Esophagus (tissue), 2 donors: ENCODE measurements around the gene ATXN7. TPM values are rescaled to one million over a fixed set of nuclear protein-coding genes. Genes with fewer than 3 reads are reported as not detected.

Experiments used
- H3K27ac ChIP-seq, 2 donors: one replicate each; pipeline ENCODE4 v1.5.1; 2013; ENCODE audit warnings: low read depth in 2 of 2, mild to moderate bottlenecking in 2 of 2, inconsistent platforms in 1 of 2, low read length in 1 of 2, moderate library complexity in 1 of 2
- H3K27me3 ChIP-seq, 2 donors: one replicate each; pipeline ENCODE4 v1.6.1; 2013; ENCODE audit warnings: low read length in 2 of 2, control low read depth in 1 of 2, mild to moderate bottlenecking in 1 of 2; ENCODE audit not compliant: insufficient read depth in 2 of 2, control insufficient read depth in 1 of 2
- H3K36me3 ChIP-seq, 2 donors: one replicate each; pipeline ENCODE4 v1.6.1; 2013; ENCODE audit warnings: low read length in 1 of 2; ENCODE audit not compliant: control insufficient read depth in 2 of 2, insufficient read depth in 2 of 2
- H3K4me1 ChIP-seq, 2 donors: one replicate each; pipeline ENCODE4 v1.6.1; 2013; ENCODE audit warnings: low read length in 1 of 2; ENCODE audit not compliant: control insufficient read depth in 2 of 2, insufficient read depth in 2 of 2
- H3K4me3 ChIP-seq, 2 donors: one replicate each; pipeline ENCODE4 v1.5.1; 2013; ENCODE audit warnings: low read length in 2 of 2, mild to moderate bottlenecking in 2 of 2, low read depth in 1 of 2, moderate library complexity in 1 of 2
- H3K9me3 ChIP-seq, 2 donors: one replicate each; pipeline ENCODE4 v1.6.1; 2013; ENCODE audit warnings: mild to moderate bottlenecking in 2 of 2, low read depth in 1 of 2, low read length in 1 of 2, moderate library complexity in 1 of 2; ENCODE audit not compliant: control insufficient read depth in 2 of 2, insufficient read depth in 1 of 2
- WGBS, 2 donors: extraction: QIAGEN DNeasy Blood & Tissue Kit; methylation state at CpG; one replicate each; pipeline ENCODE4 v1.1.7; 2013; 5-methylcytosine and 5-hydroxymethylcytosine counted together
- polyA plus RNA-seq, 2 donors: library from polyadenylated mRNA; stranded (reverse); fragments of 200-250 nt; gene quantifications; one replicate each; pipeline ENCODE4 v1.2.3, GENCODE V29; 2013
- donor health status: healthy with polysubstance abuse.
- donor health status: Bipolar disorder and iron deficiency.

The ATXN7 gene
- polyA plus RNA-seq, 2 donors = 2.6 to 5.9 TPM

DNA sequence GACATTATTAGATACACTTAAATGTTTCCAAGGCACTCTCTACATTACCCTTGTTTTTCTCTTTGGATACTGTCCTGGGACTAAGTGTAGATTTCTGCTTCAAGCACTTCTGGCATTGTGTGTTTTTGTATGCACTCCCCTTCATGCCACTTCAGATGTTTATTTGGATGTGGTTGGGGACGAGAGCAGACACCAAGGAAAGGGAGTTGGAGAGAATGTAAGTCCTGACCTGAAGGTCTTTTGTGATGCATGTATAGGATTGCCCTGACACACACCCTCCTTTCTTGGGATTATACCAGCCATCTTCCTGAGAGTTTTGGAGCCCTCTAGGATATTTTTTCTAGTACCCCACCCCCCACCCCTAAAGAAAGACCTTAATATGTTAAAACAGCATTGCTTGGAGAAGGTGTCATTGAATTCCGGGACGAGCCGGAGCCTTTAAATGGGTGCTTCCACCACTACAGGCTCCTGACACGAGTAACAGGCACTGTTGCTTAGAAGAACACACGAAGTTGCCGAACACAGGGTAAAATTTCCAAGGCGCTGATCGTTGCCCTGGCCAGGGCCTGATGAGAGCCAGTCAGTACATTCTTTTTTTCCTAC is 136.9 kb downstream of the ATXN7 start:
- Histone ChIP-seq H3K9me3 (no peaks in the 10 kb centered on the region), H3K36me3 (peaks cover 9 to 10% of the 10 kb centered on the region in 2 donors), H3K4me1 (no peaks in the 10 kb centered on the region), H3K27me3 (no peaks in the 10 kb centered on the region), H3K27ac (no peak overlapping the region), H3K4me3 (no peak overlapping the region)
- WGBS, 2 donors = 84 to 88% methylated on average over 9 of the region's 9 CpGs

DNA sequence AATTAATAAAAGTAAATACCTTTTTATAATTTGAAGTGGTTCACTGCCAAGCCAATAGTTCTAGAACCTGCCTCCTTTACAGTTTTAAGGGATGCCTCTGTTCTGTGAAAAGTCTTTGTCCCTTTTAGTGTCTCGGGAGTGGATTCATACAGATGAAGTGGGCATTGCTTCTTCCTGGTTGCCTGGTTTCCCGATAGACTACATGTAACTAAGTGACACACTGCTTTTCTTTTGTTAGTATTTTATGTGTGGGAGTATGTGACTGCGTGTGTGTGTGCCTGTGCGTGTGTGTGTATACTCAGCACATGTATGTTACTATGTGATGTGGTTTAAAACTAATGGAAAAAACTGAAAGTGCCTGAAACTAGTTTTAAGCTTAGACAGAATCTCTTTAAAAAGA is 138.6 kb downstream of the ATXN7 start:
- Histone ChIP-seq H3K4me1 (no peaks in the 10 kb centered on the region), H3K4me3 (no peak overlapping the region), H3K36me3 (peaks cover 7 to 11% of the 10 kb centered on the region in 2 donors), H3K9me3 (no peaks in the 10 kb centered on the region), H3K27me3 (no peaks in the 10 kb centered on the region), H3K27ac (no peak overlapping the region)
- WGBS, 2 donors = 83 to 92% methylated on average over 4 of the region's 4 CpGs

DNA sequence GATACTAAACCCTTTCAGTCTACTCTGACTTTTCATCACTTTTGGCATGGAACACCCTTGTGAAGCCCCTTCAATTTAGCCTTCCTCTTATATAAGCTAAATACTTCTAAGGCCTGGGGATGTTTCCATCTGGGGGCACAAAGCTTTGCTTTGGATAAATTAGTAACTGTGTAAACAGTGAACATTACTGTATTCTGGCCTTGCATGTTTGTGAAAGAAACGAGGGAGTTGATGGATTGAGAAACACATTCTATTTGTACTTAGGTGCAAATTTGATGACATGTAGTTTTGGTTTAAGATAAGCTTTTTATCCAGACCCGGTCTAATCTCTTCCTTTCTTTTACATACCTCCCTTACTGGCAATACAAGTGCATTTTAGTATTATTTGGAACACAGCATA is 139.9 kb downstream of the ATXN7 start:
- 60 to 69% methylated on average over 2 of the region's 2 CpGs for WGBS, 2 donors
- peaks cover 7 to 14% of the 10 kb centered on the region in 2 donors for H3K36me3 ChIP-seq
- no peak overlapping the region for H3K27ac ChIP-seq
- H3K9me3 ChIP-seq = no peaks in the 10 kb centered on the region
- H3K4me1 ChIP-seq = no peaks in the 10 kb centered on the region
- no peak overlapping the region for H3K4me3 ChIP-seq
- no peaks in the 10 kb centered on the region for H3K27me3 ChIP-seq

DNA sequence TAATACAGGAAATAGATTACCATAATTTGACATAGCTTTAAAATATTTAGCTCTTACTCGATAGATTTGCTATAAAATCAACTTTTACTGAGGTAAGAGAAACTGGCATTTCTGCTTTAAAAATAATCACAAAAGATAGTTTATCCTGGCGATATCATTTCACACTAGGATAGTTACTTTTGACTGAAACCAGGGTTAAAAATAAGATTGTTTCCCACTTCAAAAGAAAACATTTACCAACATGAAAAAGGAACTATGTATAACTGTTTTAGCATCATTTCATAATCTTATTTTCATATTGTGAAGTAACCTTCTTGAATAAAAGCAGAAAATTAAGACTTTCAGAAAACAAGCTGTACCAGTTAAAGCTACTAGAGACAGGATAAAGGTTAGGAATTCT is 144.3 kb downstream of the ATXN7 start:
- 73 to 84% methylated on average over 2 of the region's 2 CpGs for WGBS, 2 donors
- H3K9me3 ChIP-seq = no peaks in the 10 kb centered on the region
- H3K36me3 ChIP-seq = peaks cover 11 to 26% of the 10 kb centered on the region in 2 donors

DNA sequence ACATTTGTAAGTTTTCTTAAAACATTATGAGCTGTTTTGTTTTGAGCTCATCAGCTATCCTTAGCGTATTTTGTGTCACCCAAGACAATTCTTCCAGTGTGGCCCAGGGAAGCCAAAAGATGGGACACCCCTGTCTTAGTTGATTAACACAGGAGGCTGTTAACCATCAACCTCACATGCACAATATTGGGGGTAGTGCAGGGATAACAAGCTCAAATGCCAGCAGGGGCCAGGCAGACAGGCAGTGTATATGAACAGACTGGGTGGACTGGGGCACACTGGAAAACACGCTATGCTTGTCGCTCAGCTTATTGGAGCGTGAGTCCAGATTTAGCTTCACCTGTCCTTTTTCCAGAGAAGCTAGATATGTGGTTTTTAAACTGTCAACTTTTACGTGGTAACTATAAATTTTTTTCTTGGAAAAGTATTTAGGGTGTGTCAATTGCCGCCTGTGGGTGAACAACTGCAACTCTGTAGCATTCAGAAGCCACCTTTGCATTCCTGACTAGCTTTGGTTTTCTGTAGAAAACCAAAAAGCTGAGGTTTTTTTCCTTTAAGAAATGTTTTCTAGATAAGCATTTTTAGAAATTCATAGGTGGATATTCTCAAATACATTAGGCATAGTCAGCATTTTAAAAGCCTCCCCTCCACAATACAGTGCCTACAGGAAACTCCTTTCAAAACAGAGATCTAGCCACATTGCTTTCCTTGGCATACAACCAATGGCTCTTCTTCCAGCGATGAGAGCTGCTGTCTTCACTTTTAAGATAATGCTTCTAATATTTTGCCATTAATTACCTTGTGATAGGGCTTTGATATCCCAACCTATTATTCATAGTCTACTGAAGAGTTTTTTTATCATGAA is 145.1 kb downstream of the ATXN7 start:
- H3K4me3 ChIP-seq = no peak overlapping the region
- H3K9me3 ChIP-seq = no peaks in the 10 kb centered on the region
- 73 to 77% methylated on average over 7 of the region's 7 CpGs for WGBS, 2 donors
- peaks cover 11 to 26% of the 10 kb centered on the region in 2 donors for H3K36me3 ChIP-seq
- no peaks in the 10 kb centered on the region for H3K27me3 ChIP-seq
- H3K27ac ChIP-seq = peak overlapping the region in 1 of 2 donors; percentile 10
- no peaks in the 10 kb centered on the region for H3K4me1 ChIP-seq

More for the DNA sequence above, 144.3 kb downstream of the ATXN7 start:
- Histone ChIP-seq H3K27ac (peak overlapping the region in 1 of 2 donors; percentile 10), H3K4me1 (no peaks in the 10 kb centered on the region), H3K27me3 (no peaks in the 10 kb centered on the region), H3K4me3 (no peak overlapping the region)

DNA sequence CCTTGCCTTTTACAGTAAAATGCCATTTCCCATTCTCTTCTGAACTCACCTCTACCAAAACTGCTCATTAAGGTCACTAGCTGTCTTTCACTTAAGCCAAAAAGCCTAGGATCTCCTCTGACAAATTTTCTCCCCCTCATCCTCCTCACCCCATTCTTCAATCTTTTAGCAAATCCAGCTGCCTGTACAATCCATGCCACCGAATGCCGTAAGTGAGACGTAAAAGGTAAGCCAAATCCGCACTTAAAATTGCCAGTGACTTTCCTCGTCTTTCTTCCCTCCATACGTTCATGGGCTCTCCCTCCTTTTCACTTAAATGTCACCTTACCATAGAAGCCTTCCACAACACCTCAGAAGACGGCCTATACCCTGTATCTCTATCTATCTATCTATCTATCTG is 145.9 kb downstream of the ATXN7 start:
- H3K9me3 ChIP-seq = no peaks in the 10 kb centered on the region
- H3K36me3 ChIP-seq = peaks cover 11 to 29% of the 10 kb centered on the region in 2 donors
- WGBS, 2 donors = 87 to 88% methylated on average over 7 of the region's 7 CpGs
- no peak overlapping the region for H3K27ac ChIP-seq
- H3K4me3 ChIP-seq = no peak overlapping the region
- H3K27me3 ChIP-seq = no peaks in the 10 kb centered on the region
- H3K4me1 ChIP-seq = no peaks in the 10 kb centered on the region

DNA sequence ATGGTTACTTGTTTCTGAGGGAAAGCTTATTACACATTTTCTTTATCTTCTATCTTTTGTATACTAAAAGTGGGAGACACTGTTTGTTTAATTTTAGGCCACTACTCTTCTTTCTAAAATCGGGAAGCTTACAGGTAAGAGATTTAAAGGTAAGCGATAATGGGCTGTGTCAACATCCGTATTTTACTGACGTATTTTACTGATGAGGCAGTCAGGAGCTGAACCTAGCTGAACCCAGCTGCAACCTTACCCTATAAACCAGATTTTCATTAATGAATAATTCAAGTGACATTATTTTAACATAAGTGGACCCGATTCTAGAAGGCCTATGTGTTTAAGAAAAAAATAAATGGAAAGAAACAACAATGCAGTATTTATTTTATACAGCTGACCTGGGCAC is 146.5 kb downstream of the ATXN7 start:
- Histone ChIP-seq H3K36me3 (peaks cover 12 to 33% of the 10 kb centered on the region in 2 donors), H3K27ac (no peak overlapping the region), H3K9me3 (no peaks in the 10 kb centered on the region), H3K4me3 (no peak overlapping the region), H3K4me1 (no peaks in the 10 kb centered on the region), H3K27me3 (no peaks in the 10 kb centered on the region)
- 80 to 87% methylated on average over 5 of the region's 5 CpGs for WGBS, 2 donors

DNA sequence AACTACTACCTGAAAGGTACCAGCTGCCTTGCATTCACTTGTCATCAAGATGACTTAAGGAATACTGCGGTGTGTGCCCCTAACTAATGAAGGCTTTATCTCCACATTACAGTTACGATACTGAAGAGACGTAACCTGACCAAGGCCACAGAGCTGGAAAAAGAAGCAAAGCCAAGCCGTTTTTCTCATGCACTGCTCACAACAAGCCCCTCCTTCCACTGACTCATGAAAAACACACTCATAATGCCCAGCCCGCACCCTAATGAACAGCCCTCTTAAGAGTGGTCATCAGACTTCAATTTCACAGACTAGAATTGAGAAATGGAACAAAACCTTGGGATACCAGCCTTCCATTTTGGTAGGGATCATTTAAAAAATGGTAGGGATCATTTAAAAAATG is 148.0 kb downstream of the ATXN7 start:
- no peak overlapping the region for H3K4me3 ChIP-seq
- no peaks in the 10 kb centered on the region for H3K4me1 ChIP-seq
- H3K27me3 ChIP-seq = no peaks in the 10 kb centered on the region
- H3K27ac ChIP-seq = no peak overlapping the region
- H3K9me3 ChIP-seq = no peaks in the 10 kb centered on the region
- H3K36me3 ChIP-seq = peaks cover 10 to 24% of the 10 kb centered on the region in 2 donors
- WGBS, 2 donors = 68 to 83% methylated on average over 5 of the region's 5 CpGs

DNA sequence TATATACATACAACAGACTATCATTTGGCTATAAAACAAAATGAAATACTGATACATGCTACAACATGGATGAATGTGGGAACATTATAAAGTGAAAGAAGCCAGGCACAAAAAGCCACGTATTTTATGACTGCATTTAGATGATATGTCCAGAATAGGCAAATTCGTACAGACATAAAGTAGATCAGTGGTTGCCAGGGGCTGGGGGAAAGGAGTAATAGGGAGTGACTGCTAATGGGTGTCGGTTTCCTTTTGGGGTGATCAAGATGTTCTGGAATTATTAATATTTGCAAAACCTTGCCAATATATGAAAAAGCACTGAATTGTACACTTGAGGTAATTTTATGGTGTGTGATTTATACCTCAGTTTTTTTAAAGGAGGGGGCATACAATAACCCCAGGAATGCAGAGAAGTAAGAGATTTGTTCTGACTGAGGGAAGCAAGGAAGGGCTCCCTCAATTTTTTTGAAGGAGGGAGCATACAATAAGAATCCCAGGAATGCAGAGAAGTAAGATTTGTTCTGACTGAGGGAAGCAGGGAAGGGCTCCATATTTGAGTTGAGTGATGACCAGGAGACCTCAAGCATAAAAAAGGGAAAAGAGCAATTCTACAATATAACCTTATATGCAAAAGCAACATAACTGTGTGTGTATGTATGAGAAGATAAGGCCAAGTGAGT is 153.4 kb downstream of the ATXN7 start:
- no peak overlapping the region for H3K27ac ChIP-seq
- H3K4me3 ChIP-seq = no peak overlapping the region
- no peaks in the 10 kb centered on the region for H3K27me3 ChIP-seq
- H3K9me3 ChIP-seq = no peaks in the 10 kb centered on the region
- H3K4me1 ChIP-seq = no peaks in the 10 kb centered on the region
- 82 to 83% methylated on average over 3 of the region's 3 CpGs for WGBS, 2 donors
- H3K36me3 ChIP-seq = peaks cover 8 to 20% of the 10 kb centered on the region in 2 donors
